ENCODE results near the gene SLC5A1. TPM values are rescaled to one million over a fixed set of nuclear protein-coding genes. Genes with fewer than 3 reads are reported as not detected.

Gene SLC5A1
- total and polyA plus RNA-seq, 2 donors from 2014 or later = 1.0 to 3.0 TPM

DNA sequence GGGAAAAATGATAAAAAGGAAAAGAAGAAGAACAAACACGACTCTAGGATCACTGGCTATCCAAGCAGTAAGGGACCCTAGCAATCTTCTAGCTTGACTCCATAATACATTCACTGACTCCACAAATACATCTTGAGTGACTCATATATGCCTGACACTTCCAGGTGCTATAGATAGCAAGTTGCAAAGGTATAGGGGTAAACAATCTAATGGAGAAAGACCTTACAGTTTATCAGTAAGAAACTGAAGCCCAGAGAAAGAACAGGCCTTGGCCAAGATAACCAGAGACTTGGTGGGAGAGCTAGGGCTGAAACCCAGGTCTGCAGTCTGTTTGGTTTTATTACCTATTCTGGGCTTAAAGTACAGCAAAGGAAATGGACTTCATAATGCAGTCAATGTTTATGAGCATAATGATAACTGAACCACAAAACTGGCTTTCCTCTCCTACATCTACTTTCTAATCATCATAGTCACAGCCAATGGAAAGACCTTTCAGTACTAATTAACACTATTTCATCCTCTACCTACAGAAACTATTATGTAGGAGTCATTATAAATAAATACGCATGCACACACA lies 19.7 kb upstream of the SLC5A1 start:
- no peaks in the 10 kb centered on the region for H3K27me3 ChIP-seq (ENCODE audit: control insufficient read depth, insufficient read depth, low read length)
- FAIRE-seq = no peak

DNA sequence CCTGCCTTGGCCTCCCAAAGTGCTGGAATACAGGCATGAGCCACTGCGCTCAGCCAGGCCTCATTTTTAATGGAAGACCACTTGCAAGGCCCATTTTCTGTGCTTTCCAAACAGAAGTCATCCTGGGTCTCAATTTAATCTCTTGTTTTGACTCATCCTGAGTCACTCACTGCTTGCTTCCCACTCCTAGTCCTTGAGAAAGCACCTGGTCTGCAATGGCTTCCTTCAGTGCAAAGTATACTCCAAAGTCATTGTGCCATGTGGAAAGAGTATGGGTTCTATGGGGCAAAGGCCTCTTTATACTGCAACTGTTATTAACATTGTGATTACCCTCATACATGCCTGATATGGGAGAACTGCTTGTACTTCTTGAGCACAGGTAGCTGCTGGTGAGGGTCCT lies 18.3 kb upstream of the SLC5A1 start:
- DNase-seq (no peak), FAIRE-seq (no peak)
- intact Hi-C loops (cut with DNase I) = no loop called here

More for the DNA sequence above, 19.7 kb upstream of the SLC5A1 start:
- Histone ChIP-seq H3K9me3 (ENCODE audit: control insufficient read depth in 2 of 3, insufficient read depth in 1 of 3, low read length in 3 of 3) (peaks cover 0 to 5% (median 0%) of the 10 kb centered on the region in 3 donors), H3K9ac (ENCODE audit: low read length in 3 of 3) (no peak overlapping the region), H3K4me3 (ENCODE audit: low read length in 3 of 3) (no peak overlapping the region), H3K36me3 (ENCODE audit: control insufficient read depth in 2 of 3, insufficient read depth in 3 of 3, low read length in 3 of 3) (no peaks in the 10 kb centered on the region), H3K4me1 (ENCODE audit: control insufficient read depth in 2 of 3, insufficient read depth in 2 of 3, low read depth in 1 of 3, low read length in 3 of 3) (no peaks in the 10 kb centered on the region), H3K27ac (ENCODE audit: low read depth in 2 of 2, low read length in 2 of 2) (no peak overlapping the region)
- DNase-seq = no peak
- intact Hi-C loops (cut with DNase I) = no loop called here
- TF ChIP-seq, protein P1, sequence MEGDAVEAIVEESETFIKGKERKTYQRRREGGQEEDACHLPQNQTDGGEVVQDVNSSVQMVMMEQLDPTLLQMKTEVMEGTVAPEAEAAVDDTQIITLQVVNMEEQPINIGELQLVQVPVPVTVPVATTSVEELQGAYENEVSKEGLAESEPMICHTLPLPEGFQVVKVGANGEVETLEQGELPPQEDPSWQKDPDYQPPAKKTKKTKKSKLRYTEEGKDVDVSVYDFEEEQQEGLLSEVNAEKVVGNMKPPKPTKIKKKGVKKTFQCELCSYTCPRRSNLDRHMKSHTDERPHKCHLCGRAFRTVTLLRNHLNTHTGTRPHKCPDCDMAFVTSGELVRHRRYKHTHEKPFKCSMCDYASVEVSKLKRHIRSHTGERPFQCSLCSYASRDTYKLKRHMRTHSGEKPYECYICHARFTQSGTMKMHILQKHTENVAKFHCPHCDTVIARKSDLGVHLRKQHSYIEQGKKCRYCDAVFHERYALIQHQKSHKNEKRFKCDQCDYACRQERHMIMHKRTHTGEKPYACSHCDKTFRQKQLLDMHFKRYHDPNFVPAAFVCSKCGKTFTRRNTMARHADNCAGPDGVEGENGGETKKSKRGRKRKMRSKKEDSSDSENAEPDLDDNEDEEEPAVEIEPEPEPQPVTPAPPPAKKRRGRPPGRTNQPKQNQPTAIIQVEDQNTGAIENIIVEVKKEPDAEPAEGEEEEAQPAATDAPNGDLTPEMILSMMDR (IDR thresholded peaks at IDR 0.05; ENCODE audit: borderline replicate concordance, extremely low read depth, insufficient read depth) = no peak

DNA sequence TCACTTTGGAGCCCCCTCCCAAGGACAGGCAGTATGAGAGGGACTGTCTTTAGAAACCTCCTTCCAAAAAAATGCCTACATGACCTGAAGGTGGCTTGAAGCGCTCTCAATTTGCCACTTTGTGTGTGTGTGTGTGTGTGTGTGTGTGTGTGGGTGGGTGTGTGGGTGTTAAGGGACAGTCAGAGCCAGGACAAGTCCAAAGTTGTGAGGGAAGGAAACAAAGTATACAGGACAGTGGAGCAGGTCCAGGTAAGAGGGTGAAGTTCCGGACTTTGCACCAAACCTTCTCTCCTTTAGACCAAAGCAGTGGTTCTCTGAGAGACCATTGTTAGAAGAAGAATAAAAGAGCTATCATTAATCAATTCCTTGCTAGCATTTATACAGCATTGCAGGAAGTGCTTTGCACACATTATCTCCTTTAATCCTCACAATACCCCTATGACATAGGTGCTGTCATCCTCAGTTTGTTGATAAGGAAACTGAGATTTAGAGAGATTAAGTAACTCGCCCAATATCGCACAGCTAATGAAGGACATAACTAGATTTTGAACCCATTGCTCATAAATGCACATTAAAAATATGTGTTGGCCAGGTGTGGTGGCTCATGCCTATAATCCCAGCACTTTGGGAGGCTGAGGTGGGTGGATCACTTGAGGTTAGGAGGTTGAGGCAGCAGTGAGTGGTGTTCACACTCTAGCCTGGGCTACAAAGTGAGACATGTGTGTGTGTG lies 12.4 kb upstream of the SLC5A1 start:
- H3K27me3 ChIP-seq (ENCODE audit: control insufficient read depth, insufficient read depth, low read length) = no peaks in the 10 kb centered on the region
- no peak overlapping the region for H3K4me3 ChIP-seq (ENCODE audit: low read length in 3 of 3)
- FAIRE-seq (no peak), DNase-seq (no peak)
- H3K4me1 ChIP-seq (ENCODE audit: control insufficient read depth in 2 of 3, insufficient read depth in 2 of 3, low read depth in 1 of 3, low read length in 3 of 3) = no peaks in the 10 kb centered on the region
- intact Hi-C loops (cut with DNase I) = no loop called here
- TF ChIP-seq, protein P1 (IDR thresholded peaks at IDR 0.05; ENCODE audit: borderline replicate concordance, extremely low read depth, insufficient read depth) = no peak
- H3K9ac ChIP-seq (ENCODE audit: low read length in 3 of 3) = no peak overlapping the region
- H3K36me3 ChIP-seq (ENCODE audit: control insufficient read depth in 2 of 3, insufficient read depth in 3 of 3, low read length in 3 of 3) = no peaks in the 10 kb centered on the region
- H3K9me3 ChIP-seq (ENCODE audit: control insufficient read depth in 2 of 3, insufficient read depth in 1 of 3, low read length in 3 of 3) = no peaks in the 10 kb centered on the region
- no peak overlapping the region for H3K27ac ChIP-seq (ENCODE audit: low read depth in 2 of 2, low read length in 2 of 2)

More for the DNA sequence above, 18.3 kb upstream of the SLC5A1 start:
- Histone ChIP-seq H3K36me3 (ENCODE audit: control insufficient read depth in 2 of 3, insufficient read depth in 3 of 3, low read length in 3 of 3) (no peaks in the 10 kb centered on the region), H3K9me3 (ENCODE audit: control insufficient read depth in 2 of 3, insufficient read depth in 1 of 3, low read length in 3 of 3) (peaks cover 0 to 5% (median 0%) of the 10 kb centered on the region in 3 donors), H3K27me3 (ENCODE audit: control insufficient read depth, insufficient read depth, low read length) (no peaks in the 10 kb centered on the region), H3K27ac (ENCODE audit: low read depth in 2 of 2, low read length in 2 of 2) (no peak overlapping the region), H3K4me3 (ENCODE audit: low read length in 3 of 3) (no peak overlapping the region), H3K9ac (ENCODE audit: low read length in 3 of 3) (no peak overlapping the region), H3K4me1 (ENCODE audit: control insufficient read depth in 2 of 3, insufficient read depth in 2 of 3, low read depth in 1 of 3, low read length in 3 of 3) (no peaks in the 10 kb centered on the region)
- TF ChIP-seq, protein P1 (IDR thresholded peaks at IDR 0.05; ENCODE audit: borderline replicate concordance, extremely low read depth, insufficient read depth) = no peak
